CD8-positive, alpha-beta memory T cell (primary cell): Measurements from ENCODE around the gene AKAP13. TPM values are rescaled to one million over a fixed set of nuclear protein-coding genes. Genes with fewer than 3 reads are reported as not detected.
A peak's percentile ranks its signal among the peaks of the same experiment; 100 is the strongest.

ENCODE experiments used
- CTCF ChIA-PET: fragments of 350-600 bp; sonication (Branson Sonifier 250); formaldehyde crosslinking; loops from one replicate; lab custom pipeline; 2021; ENCODE audit warnings: antibody characterized with exemption; lab: Charles Lee
- POLR2A ChIA-PET: fragments of 350-600 bp; sonication (Branson Sonifier 250); formaldehyde crosslinking; loops from one replicate; lab custom pipeline; 2021; ENCODE audit warnings: antibody characterized with exemption; lab: Charles Lee
- DNase-seq, 5 donors: peaks; one replicate each; pipeline versions ENCODE4 v3.0.0 to v3.0.0-alpha.2; 2020 to 2022; ENCODE audit warnings: mixed read lengths in 1 of 5
- H3K27ac ChIP-seq: one replicate; pipeline ENCODE4 v1.7.0; 2013; ENCODE audit warnings: low read depth, mild to moderate bottlenecking, low read length, moderate library complexity
- H3K27me3 ChIP-seq: 2 replicates; pipeline ENCODE4 v1.7.0; 2013; ENCODE audit warnings: low read length, mild to moderate bottlenecking; ENCODE audit not compliant: insufficient read depth, poor library complexity, severe bottlenecking
- H3K36me3 ChIP-seq: 2 replicates; pipeline ENCODE4 v1.7.0; 2013; ENCODE audit warnings: mild to moderate bottlenecking, low read length, moderate library complexity; ENCODE audit not compliant: insufficient read depth
- H3K4me1 ChIP-seq: 2 replicates; pipeline ENCODE4 v1.7.0; 2013; ENCODE audit warnings: mild to moderate bottlenecking, low read length, moderate library complexity; ENCODE audit not compliant: insufficient read depth
- H3K4me3 ChIP-seq: 2 replicates; pipeline ENCODE4 v1.7.0; 2013; ENCODE audit warnings: mild to moderate bottlenecking, low read length
- H3K9me3 ChIP-seq: 2 replicates; pipeline ENCODE4 v1.7.0; 2013; ENCODE audit warnings: mild to moderate bottlenecking, low read length
- H3K27ac Mint-ChIP-seq, 8 donors: one replicate each; pipeline ENCODE4 v1.8.0; 2020 to 2021; ENCODE audit warnings: mixed read lengths in 8 of 8, mild to moderate bottlenecking in 6 of 8, inconsistent platforms in 3 of 8, moderate library complexity in 3 of 8
- H3K27me3 Mint-ChIP-seq, 2 donors: one replicate each; pipeline ENCODE4 v1.8.0; 2020 to 2021; ENCODE audit warnings: mixed read lengths in 2 of 2, mild to moderate bottlenecking in 1 of 2, moderate library complexity in 1 of 2
- H3K36me3 Mint-ChIP-seq, 3 donors: one replicate each; pipeline ENCODE4 v1.8.0; 2020 to 2021; ENCODE audit warnings: mixed read lengths in 3 of 3, inconsistent platforms in 1 of 3, mild to moderate bottlenecking in 1 of 3
- H3K4me1 Mint-ChIP-seq, 3 donors: one replicate each; pipeline ENCODE4 v1.8.0; 2020 to 2021; ENCODE audit warnings: mixed read lengths in 3 of 3, inconsistent platforms in 1 of 3, mild to moderate bottlenecking in 1 of 3
- H3K4me3 Mint-ChIP-seq, 7 donors: one replicate each; pipeline ENCODE4 v1.8.0; 2020 to 2021; ENCODE audit warnings: mixed read lengths in 7 of 7, mild to moderate bottlenecking in 6 of 7, moderate library complexity in 4 of 7, inconsistent platforms in 2 of 7
- H3K9me3 Mint-ChIP-seq, 5 donors: one replicate each; pipeline ENCODE4 v1.8.0; 2020 to 2022; ENCODE audit warnings: mixed read lengths in 5 of 5, mild to moderate bottlenecking in 3 of 5, moderate library complexity in 2 of 5, inconsistent platforms in 1 of 5
- polyA plus RNA-seq: library from polyadenylated mRNA; unstranded; fragments of 300-500 nt; fragmentation: Illumina TruSeq; gene quantifications from one replicate; pipeline ENCODE4 v1.2.3, GENCODE V29; 2021
- total RNA-seq, 2 experiments: library from RNA; stranded (reverse); gene quantifications; one replicate each; pipeline ENCODE4 v1.2.3, GENCODE V29; 2021

The AKAP13 gene
- total and polyA plus RNA-seq, 3 experiments from 2014 or later = 109 to 234 (median 113) TPM

DNA sequence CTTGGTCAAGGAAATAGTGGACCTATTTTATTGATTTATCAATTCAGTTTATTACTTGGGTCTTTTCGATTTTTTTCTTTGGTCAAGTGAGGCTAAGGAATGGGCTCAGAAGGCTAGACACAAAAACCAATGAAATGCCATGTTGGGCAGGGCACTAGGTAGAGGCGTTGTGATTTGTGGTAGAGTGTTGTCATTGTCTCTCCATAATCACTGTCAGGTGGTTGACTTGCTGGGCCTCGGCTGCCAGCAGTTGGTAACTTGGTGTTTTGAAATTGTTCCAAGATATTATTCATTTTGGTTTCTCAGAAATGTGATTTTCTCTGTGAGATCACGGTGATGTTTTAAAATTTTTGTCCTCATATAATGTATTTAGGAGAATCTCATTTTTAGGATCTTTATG lies 240.7 kb downstream of the AKAP13 start:
- ChIA-PET CTCF (no interaction called here), POLR2A (interaction anchor here (1.0 to 1.2 kb wide), 2 partner anchors 25 to 39 kb away, joined by 5 read pairs; no protein-coding TSS in a partner anchor)
- Mint-ChIP-seq H3K27ac (peak overlapping the region in 1 of 8 donors; percentile 3), H3K36me3 (peaks cover 0 to 12% (median 0%) of the 10 kb centered on the region in 3 donors), H3K27me3 (no peaks in the 10 kb centered on the region), H3K9me3 (no peaks in the 10 kb centered on the region), H3K4me1 (peaks cover 10 to 46% (median 35%) of the 10 kb centered on the region in 3 donors), H3K4me3 (peak overlapping the region in 2 of 7 donors; percentile 7 to 61)
- Histone ChIP-seq H3K36me3 (no peaks in the 10 kb centered on the region), H3K4me3 (no peak overlapping the region), H3K27me3 (no peaks in the 10 kb centered on the region), H3K27ac (no peak overlapping the region), H3K4me1 (peaks cover 58% of the 10 kb centered on the region), H3K9me3 (no peaks in the 10 kb centered on the region)
- DNase-seq = no peak

DNA sequence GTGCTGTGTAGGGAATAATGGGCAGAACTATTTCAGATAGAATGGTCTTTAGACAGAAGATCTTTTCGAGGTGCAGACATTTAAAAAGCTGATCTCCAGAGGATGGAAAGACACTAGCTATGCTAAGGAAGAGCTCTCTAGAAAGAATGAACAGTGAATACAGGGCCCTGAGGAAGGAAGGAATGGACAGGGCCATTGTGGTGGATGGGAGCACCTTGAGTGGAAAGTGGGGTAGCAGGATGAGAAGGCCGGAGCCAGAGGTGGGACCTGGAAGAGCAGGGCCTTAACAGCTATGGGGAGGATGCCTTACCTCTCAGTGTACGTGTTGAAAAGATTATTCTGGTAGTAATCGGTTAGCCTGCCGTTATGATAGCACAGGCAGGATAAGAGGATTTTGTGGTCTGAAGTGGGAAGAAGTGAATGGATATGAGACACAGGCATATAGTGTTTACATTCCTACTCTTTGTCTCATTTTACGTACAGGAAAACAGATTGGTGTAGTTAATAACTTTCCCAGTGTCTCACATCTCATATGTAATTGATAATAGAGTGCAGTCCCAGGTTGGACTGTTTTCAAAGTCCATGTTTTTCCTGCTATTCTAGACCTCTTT lies 241.9 kb downstream of the AKAP13 start:
- no peaks in the 10 kb centered on the region for H3K27me3 ChIP-seq
- H3K9me3 ChIP-seq = no peaks in the 10 kb centered on the region
- H3K36me3 ChIP-seq = no peaks in the 10 kb centered on the region
- Mint-ChIP-seq H3K27ac (peak overlapping the region in 6 of 8 donors; percentile 52 to 82 (median 68)), H3K4me1 (peaks cover 0 to 55% (median 42%) of the 10 kb centered on the region in 3 donors), H3K9me3 (no peaks in the 10 kb centered on the region), H3K36me3 (peaks cover 0 to 23% (median 5%) of the 10 kb centered on the region in 3 donors), H3K4me3 (peak overlapping the region in 3 of 7 donors; percentile 4 to 20 (median 16)), H3K27me3 (no peaks in the 10 kb centered on the region)
- no peak for DNase-seq
- H3K27ac ChIP-seq = no peak overlapping the region
- ChIA-PET CTCF (no interaction called here), POLR2A (no interaction called here)
- peaks cover 65% of the 10 kb centered on the region for H3K4me1 ChIP-seq
- no peak overlapping the region for H3K4me3 ChIP-seq

DNA sequence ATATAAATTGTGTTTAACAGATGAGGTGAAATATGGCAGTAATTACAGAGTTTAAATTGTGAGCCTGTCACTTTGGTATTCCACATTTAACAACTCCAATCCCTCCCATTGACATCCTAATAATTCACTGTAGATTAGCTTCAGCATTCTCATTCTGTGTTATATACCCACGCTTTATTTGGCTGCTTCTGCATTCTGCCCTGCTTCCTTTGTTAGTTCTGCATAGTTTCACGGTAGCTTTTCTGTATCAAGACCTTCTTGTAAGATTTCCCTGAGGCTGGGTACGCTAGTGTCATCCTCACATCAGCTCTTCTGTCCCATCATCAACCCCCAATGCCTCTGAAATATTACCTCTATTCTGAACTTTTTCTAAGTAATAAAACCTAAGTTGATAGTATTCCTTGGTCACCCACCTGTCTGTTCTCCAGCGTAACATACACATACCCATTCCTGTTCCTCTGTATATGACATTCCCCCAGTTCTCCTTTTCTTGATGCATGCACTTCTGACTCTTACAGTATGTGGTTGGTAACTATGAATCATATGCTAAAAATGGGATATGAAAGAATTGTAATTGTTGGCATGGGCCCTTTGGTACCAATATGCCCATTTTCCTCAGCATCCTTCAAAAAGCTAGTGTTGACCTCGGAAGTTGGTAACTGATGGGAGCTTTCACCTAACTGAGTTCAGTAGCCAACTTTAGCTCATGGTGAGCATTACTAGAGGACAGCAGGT lies 243.1 kb downstream of the AKAP13 start:
- H3K4me1 Mint-ChIP-seq = peaks cover 0 to 63% (median 53%) of the 10 kb centered on the region in 3 donors

DNA sequence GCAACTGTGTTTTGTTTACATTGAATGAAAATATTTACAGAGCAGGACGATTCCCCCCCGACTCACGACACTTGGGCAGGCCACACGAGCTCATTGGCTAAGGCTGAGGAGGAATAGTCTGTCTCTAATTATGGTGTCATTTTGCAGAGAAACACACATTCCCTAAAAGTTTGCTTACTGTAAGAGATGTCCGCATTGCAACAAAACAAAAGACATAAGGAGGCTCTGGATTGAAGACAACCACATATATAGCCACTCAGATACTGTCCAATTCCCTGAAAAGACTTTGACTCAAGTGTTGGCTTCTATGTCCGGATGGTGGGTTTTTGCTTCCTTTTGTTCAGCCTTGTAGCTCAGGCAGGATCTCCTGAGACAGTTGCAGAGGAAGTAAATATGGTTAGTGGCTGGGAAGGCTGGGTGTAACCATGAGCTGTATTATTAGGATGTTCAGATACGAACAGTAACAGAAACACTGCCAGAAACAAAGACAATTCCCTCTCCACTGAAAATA lies 243.9 kb downstream of the AKAP13 start:
- Mint-ChIP-seq H3K36me3 (peaks cover 0 to 38% (median 12%) of the 10 kb centered on the region in 3 donors), H3K9me3 (no peaks in the 10 kb centered on the region), H3K27ac (peak overlapping the region; percentile 66 to 98 (median 88)), H3K4me3 (peak overlapping the region; percentile 25 to 80 (median 65)), H3K27me3 (no peaks in the 10 kb centered on the region), H3K4me1 (peaks cover 6 to 68% (median 59%) of the 10 kb centered on the region in 3 donors)
- POLR2A ChIA-PET = interaction anchor here (0.6 to 4.7 kb wide), 8 partner anchors 9 to 80 kb away, joined by 3 to 25 read pairs (median 4); no protein-coding TSS in a partner anchor
- peak overlapping the region; percentile 20 for H3K27ac ChIP-seq
- H3K36me3 ChIP-seq = no peaks in the 10 kb centered on the region
- peak overlapping the region; percentile 9 for H3K4me3 ChIP-seq
- no peaks in the 10 kb centered on the region for H3K9me3 ChIP-seq
- peaks cover 52% of the 10 kb centered on the region for H3K4me1 ChIP-seq
- peak in 1 of 5 donors; percentile 10 for DNase-seq
- CTCF ChIA-PET = interaction anchor here (1.2 to 1.9 kb wide), 3 partner anchors 8 to 22 kb away, joined by 3 to 5 read pairs (median 4); no protein-coding TSS in a partner anchor
- no peaks in the 10 kb centered on the region for H3K27me3 ChIP-seq

More for the DNA sequence above, 243.1 kb downstream of the AKAP13 start:
- H3K27ac ChIP-seq = no peak overlapping the region
- no peaks in the 10 kb centered on the region for H3K27me3 ChIP-seq
- H3K36me3 ChIP-seq = no peaks in the 10 kb centered on the region
- peaks cover 0 to 34% (median 12%) of the 10 kb centered on the region in 3 donors for H3K36me3 Mint-ChIP-seq
- H3K4me1 ChIP-seq = peaks cover 60% of the 10 kb centered on the region
- no peaks in the 10 kb centered on the region for H3K9me3 Mint-ChIP-seq
- H3K4me3 Mint-ChIP-seq = peak overlapping the region in 2 of 7 donors; percentile 2 to 4
- H3K4me3 ChIP-seq = no peak overlapping the region
- H3K9me3 ChIP-seq = no peaks in the 10 kb centered on the region
- no peak for DNase-seq
- H3K27me3 Mint-ChIP-seq = no peaks in the 10 kb centered on the region
- ChIA-PET POLR2A (interaction anchor here (0.5 to 4.7 kb wide), 6 partner anchors 9 to 81 kb away, joined by 3 to 25 read pairs (median 3); no protein-coding TSS in a partner anchor), CTCF (interaction anchor here (1.4 kb wide), 1 partner anchor 19 kb away, joined by 3 read pairs; no protein-coding TSS in a partner anchor)
- peak overlapping the region in 6 of 8 donors; percentile 32 to 88 (median 62) for H3K27ac Mint-ChIP-seq

DNA sequence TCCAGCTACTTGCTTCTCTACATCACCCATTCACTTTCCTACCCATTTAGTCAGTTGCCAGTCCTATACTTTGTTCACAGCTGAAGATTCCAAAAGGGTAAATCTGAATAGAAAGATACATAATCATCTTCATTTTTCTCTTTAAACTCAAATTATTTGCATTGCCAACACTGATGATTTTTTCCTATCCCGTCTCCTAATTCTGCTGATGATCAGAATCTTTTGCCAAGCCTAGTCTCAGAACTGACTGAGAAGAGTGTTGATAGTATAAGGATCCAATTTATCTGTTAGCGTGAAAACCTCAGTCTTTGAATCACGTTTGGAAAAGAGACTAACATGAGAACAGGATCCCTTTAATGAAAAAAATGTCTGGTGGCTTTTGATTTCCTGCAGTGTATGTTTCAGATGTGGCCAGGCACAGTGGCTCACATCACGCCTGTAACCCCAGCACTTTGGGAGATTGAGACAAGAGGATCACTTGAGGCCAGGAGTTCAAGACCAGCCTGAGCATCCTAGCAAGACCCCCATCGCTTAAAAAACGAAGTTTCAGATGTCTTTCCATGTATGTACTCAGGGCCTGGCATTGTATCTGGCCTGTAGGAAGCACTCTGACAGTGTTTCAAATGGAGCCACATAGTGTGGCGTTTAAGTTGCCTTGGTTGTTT lies 244.9 kb downstream of the AKAP13 start:
- H3K36me3 ChIP-seq = no peaks in the 10 kb centered on the region
- no peaks in the 10 kb centered on the region for H3K9me3 Mint-ChIP-seq
- ChIA-PET CTCF (interaction anchor here (1.2 to 1.9 kb wide), 4 partner anchors 9 to 77 kb away, joined by 3 to 5 read pairs (median 4); no protein-coding TSS in a partner anchor), POLR2A (interaction anchor here (1.1 to 4.7 kb wide), 8 partner anchors 20 to 107 kb away, joined by 3 to 25 read pairs (median 5); no protein-coding TSS in a partner anchor)
- no peaks in the 10 kb centered on the region for H3K27me3 ChIP-seq
- H3K4me1 Mint-ChIP-seq = peaks cover 16 to 71% (median 66%) of the 10 kb centered on the region in 3 donors
- peak overlapping the region; percentile 72 for H3K27ac ChIP-seq
- peak overlapping the region; percentile 9 for H3K4me3 ChIP-seq
- H3K9me3 ChIP-seq = no peaks in the 10 kb centered on the region
- no peaks in the 10 kb centered on the region for H3K27me3 Mint-ChIP-seq
- peaks cover 43% of the 10 kb centered on the region for H3K4me1 ChIP-seq
- H3K27ac Mint-ChIP-seq = peak overlapping the region; percentile 80 to 98 (median 94)
- peak overlapping the region; percentile 57 to 80 (median 75) for H3K4me3 Mint-ChIP-seq
- DNase-seq = peak in 3 of 5 donors; percentile 21 to 65 (median 64)
- peaks cover 0 to 44% (median 16%) of the 10 kb centered on the region in 3 donors for H3K36me3 Mint-ChIP-seq

DNA sequence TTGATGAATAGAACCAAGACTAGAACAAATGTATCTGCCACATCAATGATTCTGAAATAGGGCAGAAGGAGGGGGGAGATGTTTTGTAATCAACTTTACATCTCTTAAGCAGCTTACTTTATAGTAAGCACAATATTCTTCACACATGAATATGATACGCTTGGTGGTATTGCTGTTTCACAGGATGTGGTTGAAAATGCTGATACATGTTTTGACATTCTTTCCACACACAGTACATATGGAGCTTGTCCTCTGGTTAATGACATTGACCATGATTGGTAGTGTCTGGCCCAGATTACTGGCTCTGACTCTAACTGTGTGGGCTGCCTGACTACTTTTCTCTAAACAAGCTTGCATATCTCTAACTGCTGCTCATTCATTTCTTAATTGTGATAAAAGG lies 245.5 kb downstream of the AKAP13 start:
- Histone ChIP-seq H3K4me1 (peaks cover 37% of the 10 kb centered on the region), H3K27me3 (no peaks in the 10 kb centered on the region), H3K9me3 (no peaks in the 10 kb centered on the region), H3K36me3 (no peaks in the 10 kb centered on the region), H3K4me3 (no peak overlapping the region), H3K27ac (peak overlapping the region; percentile 72)
- ChIA-PET POLR2A (interaction anchor here (0.5 to 4.7 kb wide), 8 partner anchors 12 to 106 kb away, joined by 3 to 25 read pairs (median 4); no protein-coding TSS in a partner anchor), CTCF (interaction anchor here (1.2 to 1.9 kb wide), 3 partner anchors 9 to 76 kb away, joined by 3 to 5 read pairs (median 3); no protein-coding TSS in a partner anchor)
- Mint-ChIP-seq H3K4me3 (peak overlapping the region; percentile 57 to 80 (median 75)), H3K9me3 (no peaks in the 10 kb centered on the region), H3K27ac (peak overlapping the region; percentile 80 to 98 (median 94)), H3K27me3 (no peaks in the 10 kb centered on the region), H3K36me3 (peaks cover 0 to 47% (median 16%) of the 10 kb centered on the region in 3 donors), H3K4me1 (peaks cover 20 to 74% (median 66%) of the 10 kb centered on the region in 3 donors)
- DNase-seq = peak in 3 of 5 donors; percentile 12 to 75 (median 59)
